Measurements from ENCODE around the gene KAT6B.

DNA sequence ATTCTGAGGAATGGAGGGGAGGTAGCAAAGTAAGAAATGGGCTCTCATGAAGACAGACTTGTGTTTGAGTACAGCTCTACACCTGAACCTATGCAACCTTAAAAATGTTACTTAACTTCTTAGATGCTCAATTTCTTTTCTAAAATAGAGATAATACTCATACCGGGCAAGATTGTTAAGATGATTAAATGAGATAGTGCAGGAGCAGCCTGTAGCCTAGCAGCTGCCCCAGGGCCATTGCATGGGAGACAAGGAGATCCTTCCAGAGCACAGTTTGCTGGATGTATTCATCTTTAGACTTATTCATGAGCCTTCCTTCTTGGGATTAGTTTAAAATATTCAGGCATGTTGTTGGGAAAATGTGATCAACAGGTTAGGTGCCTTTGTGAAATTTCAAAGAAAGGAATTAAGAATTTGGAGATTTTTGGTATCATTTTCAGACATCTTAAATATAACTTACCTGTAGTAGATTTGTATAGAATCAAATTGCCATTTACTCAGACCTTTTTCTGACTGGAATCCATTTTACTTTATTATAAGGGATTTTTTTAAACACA, 130.2 kb downstream of the KAT6B start:
- TF ChIP-seq, protein P1, sequence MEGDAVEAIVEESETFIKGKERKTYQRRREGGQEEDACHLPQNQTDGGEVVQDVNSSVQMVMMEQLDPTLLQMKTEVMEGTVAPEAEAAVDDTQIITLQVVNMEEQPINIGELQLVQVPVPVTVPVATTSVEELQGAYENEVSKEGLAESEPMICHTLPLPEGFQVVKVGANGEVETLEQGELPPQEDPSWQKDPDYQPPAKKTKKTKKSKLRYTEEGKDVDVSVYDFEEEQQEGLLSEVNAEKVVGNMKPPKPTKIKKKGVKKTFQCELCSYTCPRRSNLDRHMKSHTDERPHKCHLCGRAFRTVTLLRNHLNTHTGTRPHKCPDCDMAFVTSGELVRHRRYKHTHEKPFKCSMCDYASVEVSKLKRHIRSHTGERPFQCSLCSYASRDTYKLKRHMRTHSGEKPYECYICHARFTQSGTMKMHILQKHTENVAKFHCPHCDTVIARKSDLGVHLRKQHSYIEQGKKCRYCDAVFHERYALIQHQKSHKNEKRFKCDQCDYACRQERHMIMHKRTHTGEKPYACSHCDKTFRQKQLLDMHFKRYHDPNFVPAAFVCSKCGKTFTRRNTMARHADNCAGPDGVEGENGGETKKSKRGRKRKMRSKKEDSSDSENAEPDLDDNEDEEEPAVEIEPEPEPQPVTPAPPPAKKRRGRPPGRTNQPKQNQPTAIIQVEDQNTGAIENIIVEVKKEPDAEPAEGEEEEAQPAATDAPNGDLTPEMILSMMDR (conservative IDR thresholded peaks at IDR 0.05 in 1 of 2, IDR thresholded peaks at IDR 0.05 in 1 of 2; ENCODE audit: low read depth in 1 of 2, low read length in 2 of 2), result no peak
- TF ChIP-seq EZH2 (IDR thresholded peaks at IDR 0.05; ENCODE audit: low read length, missing control alignments), result no peak

Measured in fibroblast of lung (primary cell).